Stimulated activated CD4-positive, alpha-beta T cell treated with anti-CD3 and anti-CD28 coated beads, Interleukin-1b, Interleukin-23, amount 100 ng/mL, for 24 hours (primary cell): ENCODE results near the gene TTC3.

Experiments
- DNase-seq, 4 experiments: peaks; one replicate each; pipeline ENCODE4 v3.0.0-alpha.2; 2020; ENCODE audit warnings: low read depth in 4 of 4, low spot score in 1 of 4

Gene TTC3

GRCh38 chr21:37149411-37149810, 76.4 kb downstream of the TTC3 start:
- no peak for DNase-seq

GRCh38 chr21:37153196-37153934, 80.3 kb downstream of the TTC3 start:
- no peak for DNase-seq

- DNase-seq, result no peak
These were observed 80.9 kb downstream of the TTC3 start for GRCh38 chr21:37153935-37154350.

- no peak for DNase-seq
These were observed 82.1 kb downstream of the TTC3 start for GRCh38 chr21:37155186-37155585.

GRCh38 chr21:37157938-37158337, 84.9 kb downstream of the TTC3 start:
- DNase-seq, result no peak

GRCh38 chr21:37159053-37159776, 86.2 kb downstream of the TTC3 start:
- peak in 1 of 4 experiments; percentile 18 for DNase-seq

- DNase-seq, result no peak
These were observed 86.9 kb downstream of the TTC3 start for GRCh38 chr21:37159949-37160348.

GRCh38 chr21:37164742-37165141, 91.7 kb downstream of the TTC3 start:
- DNase-seq, result no peak

GRCh38 chr21:37165586-37165985, 92.5 kb downstream of the TTC3 start:
- no peak for DNase-seq

- DNase-seq, result no peak
These were observed 93.7 kb downstream of the TTC3 start for GRCh38 chr21:37166733-37167132.

- DNase-seq, result no peak
These were observed 95.6 kb downstream of the TTC3 start for GRCh38 chr21:37168666-37169065.

- DNase-seq, result no peak
These were observed 99.6 kb downstream of the TTC3 start for GRCh38 chr21:37172646-37173045.

GRCh38 chr21:37176716-37177115, 103.7 kb downstream of the TTC3 start:
- DNase-seq, result no peak

- DNase-seq, result no peak
These were observed 108.0 kb downstream of the TTC3 start for GRCh38 chr21:37181059-37181458.

GRCh38 chr21:37182222-37182621, 109.2 kb downstream of the TTC3 start:
- DNase-seq, result no peak

- no peak for DNase-seq
These were observed 110.7 kb downstream of the TTC3 start for GRCh38 chr21:37183749-37184148.

GRCh38 chr21:37184784-37185593, 111.9 kb downstream of the TTC3 start:
- DNase-seq, result no peak

- DNase-seq, result no peak
These were observed 113.9 kb downstream of the TTC3 start for GRCh38 chr21:37186983-37187382.

- DNase-seq, result no peak
These were observed 115.8 kb downstream of the TTC3 start for GRCh38 chr21:37188825-37189224.

- no peak for DNase-seq
These were observed 119.0 kb downstream of the TTC3 start for GRCh38 chr21:37192019-37192418.

GRCh38 chr21:37193006-37193405, 120.0 kb downstream of the TTC3 start:
- no peak for DNase-seq

GRCh38 chr21:37193676-37194075, 120.6 kb downstream of the TTC3 start:
- no peak for DNase-seq
